Measurements from ENCODE around the gene SLC30A10. TPM values are rescaled to one million over a fixed set of nuclear protein-coding genes. Genes with fewer than 3 reads are reported as not detected.

Gene SLC30A10
- total RNA-seq, 3 donors from 2014 or later: 11.3 to 38.0 (median 34.3) TPM

DNA sequence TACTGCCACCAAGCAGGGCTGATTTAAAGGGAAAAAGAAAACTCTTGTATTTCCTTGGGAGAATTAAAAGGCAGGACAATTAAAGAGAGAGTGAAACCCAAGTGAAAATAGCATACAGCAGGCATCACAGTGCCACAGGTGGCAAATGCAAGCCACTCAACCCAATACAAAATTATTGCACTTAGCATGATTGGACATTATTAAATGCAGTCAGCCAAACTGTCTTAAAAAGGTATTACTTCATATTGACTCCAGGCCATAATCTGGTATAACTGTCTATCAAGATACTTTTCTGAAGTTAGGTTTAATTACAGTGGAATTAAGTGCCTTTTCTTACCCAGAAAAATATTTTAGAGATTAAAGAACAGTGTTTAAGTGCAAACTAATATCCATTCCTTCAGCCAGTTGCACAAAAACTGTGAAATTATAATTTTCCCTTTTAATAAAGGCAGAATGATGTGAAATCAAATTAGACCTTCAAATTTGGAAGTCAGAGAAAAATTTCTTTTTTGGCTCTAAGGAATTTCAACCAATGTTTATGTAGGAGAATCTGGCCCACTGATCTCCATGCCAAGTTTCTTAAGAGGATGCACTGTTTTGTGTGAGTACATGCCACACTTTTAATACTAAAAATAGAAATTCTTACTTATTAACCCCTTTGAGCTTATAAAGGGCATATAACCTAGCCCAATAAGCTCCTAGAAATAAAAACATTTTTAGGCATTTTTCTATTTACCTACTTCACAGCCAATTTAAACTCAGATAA lies 15.2 kb downstream of the SLC30A10 start:
- Histone ChIP-seq H3K4me3 (no peak overlapping the region), H3K36me3 (ENCODE audit: low read depth) (no peaks in the 10 kb centered on the region), H3K4me1 (ENCODE audit: low read depth) (no peaks in the 10 kb centered on the region), H3K9me3 (no peaks in the 10 kb centered on the region)
- intact Hi-C loops (cut with DNase I, micrococcal nuclease): no loop called here
- DNase-seq (no peak), ATAC-seq (no peak)
- TF ChIP-seq, protein P1, sequence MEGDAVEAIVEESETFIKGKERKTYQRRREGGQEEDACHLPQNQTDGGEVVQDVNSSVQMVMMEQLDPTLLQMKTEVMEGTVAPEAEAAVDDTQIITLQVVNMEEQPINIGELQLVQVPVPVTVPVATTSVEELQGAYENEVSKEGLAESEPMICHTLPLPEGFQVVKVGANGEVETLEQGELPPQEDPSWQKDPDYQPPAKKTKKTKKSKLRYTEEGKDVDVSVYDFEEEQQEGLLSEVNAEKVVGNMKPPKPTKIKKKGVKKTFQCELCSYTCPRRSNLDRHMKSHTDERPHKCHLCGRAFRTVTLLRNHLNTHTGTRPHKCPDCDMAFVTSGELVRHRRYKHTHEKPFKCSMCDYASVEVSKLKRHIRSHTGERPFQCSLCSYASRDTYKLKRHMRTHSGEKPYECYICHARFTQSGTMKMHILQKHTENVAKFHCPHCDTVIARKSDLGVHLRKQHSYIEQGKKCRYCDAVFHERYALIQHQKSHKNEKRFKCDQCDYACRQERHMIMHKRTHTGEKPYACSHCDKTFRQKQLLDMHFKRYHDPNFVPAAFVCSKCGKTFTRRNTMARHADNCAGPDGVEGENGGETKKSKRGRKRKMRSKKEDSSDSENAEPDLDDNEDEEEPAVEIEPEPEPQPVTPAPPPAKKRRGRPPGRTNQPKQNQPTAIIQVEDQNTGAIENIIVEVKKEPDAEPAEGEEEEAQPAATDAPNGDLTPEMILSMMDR (IDR thresholded peaks at IDR 0.05): no peak

DNA sequence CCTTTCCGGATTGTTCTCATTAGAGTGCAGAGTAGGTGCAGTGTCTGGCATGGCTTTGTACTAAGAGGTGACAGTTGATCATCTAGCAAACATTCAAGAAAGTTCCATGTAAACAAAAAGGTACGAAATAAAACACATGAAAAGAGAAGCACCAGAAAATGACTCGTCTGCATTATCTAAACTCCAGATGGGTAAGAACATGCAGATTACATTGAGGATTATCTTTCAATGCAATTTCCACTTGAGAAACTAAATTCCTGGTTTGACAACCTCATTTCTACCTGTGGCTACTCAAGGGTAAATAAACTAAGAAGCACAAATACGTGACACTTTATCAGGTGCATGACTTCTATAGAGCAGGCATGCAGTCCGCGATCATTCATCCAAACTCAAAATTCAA lies 17.6 kb downstream of the SLC30A10 start:
- H3K9me3 ChIP-seq: no peaks in the 10 kb centered on the region
- no peaks in the 10 kb centered on the region for H3K4me1 ChIP-seq (ENCODE audit: low read depth)
- DNase-seq: no peak
- no peak overlapping the region for H3K4me3 ChIP-seq
- ATAC-seq: no peak
- no peaks in the 10 kb centered on the region for H3K36me3 ChIP-seq (ENCODE audit: low read depth)
- TF ChIP-seq, protein P1 (IDR thresholded peaks at IDR 0.05): no peak
- intact Hi-C loops (cut with DNase I, micrococcal nuclease): no loop called here

DNA sequence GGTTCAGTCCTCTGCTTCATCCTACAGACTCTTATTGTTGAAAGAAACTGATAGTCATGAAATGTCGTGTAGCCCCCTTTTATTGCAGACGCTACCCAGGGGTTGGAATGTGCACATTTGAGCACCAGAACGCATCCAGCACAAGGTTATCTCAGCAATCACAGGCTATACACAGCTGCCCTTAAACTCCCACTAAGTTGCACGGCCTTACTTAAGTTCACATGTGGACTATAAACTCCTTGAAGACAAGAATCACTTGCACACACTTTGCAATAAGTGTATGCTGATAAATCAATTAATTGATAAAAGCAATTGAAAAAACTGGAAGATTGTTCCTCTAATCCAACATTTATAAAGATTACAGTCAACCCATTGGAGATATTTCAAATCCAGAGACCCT lies 18.9 kb downstream of the SLC30A10 start:
- intact Hi-C loops (cut with DNase I, micrococcal nuclease): no loop called here
- DNase-seq: no peak
- no peak overlapping the region for H3K4me3 ChIP-seq
- TF ChIP-seq, protein P1 (IDR thresholded peaks at IDR 0.05): no peak
- no peaks in the 10 kb centered on the region for H3K9me3 ChIP-seq
- H3K4me1 ChIP-seq (ENCODE audit: low read depth): no peaks in the 10 kb centered on the region
- no peak for ATAC-seq
- H3K36me3 ChIP-seq (ENCODE audit: low read depth): no peaks in the 10 kb centered on the region

DNA sequence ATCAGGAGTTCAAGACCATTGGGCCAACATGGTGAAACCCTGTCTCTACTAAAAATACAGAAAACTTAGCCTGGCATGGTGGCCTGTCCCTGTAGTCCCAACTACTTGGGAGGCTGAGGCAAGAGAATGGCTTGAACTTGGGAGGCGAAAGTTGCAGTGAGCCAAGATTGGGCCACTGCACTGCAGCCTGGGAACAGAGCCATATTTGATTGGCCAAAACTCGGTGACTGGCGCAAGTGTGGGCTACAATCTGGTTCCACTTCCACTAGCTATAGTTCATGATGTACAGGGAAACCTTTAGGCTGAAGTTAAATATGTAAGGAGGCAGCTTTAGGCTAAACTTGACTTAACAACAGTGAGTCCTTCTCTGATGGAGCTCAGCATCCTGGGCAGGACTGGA lies 20.2 kb downstream of the SLC30A10 start:
- Histone ChIP-seq H3K4me3 (no peak overlapping the region), H3K4me1 (ENCODE audit: low read depth) (no peaks in the 10 kb centered on the region), H3K36me3 (ENCODE audit: low read depth) (no peaks in the 10 kb centered on the region), H3K9me3 (no peaks in the 10 kb centered on the region)
- TF ChIP-seq, protein P1 (IDR thresholded peaks at IDR 0.05): no peak
- DNase-seq (no peak), ATAC-seq (no peak)
- intact Hi-C loops (cut with DNase I, micrococcal nuclease): no loop called here

DNA sequence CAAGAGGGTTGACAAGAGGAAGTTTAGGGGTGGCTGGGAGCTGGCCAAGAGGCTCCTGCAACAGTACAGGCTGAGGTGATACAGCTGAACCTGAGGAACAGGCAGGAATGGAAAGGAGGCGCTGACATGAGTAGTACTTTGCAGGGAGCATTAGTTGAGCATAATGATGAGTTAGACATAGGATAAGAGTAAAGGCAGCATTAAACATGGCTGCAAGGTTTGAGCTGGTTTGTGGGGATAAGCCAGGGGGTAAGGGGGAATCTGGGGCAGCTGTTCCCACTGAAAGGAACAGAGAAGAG lies 20.6 kb downstream of the SLC30A10 start:
- DNase-seq (no peak), ATAC-seq (no peak)
- no peaks in the 10 kb centered on the region for H3K36me3 ChIP-seq (ENCODE audit: low read depth)
- H3K4me1 ChIP-seq (ENCODE audit: low read depth): no peaks in the 10 kb centered on the region
- H3K9me3 ChIP-seq: no peaks in the 10 kb centered on the region
- TF ChIP-seq, protein P1 (IDR thresholded peaks at IDR 0.05): no peak
- intact Hi-C loops (cut with DNase I, micrococcal nuclease): no loop called here
- H3K4me3 ChIP-seq: no peak overlapping the region

All from mucosa of descending colon (tissue), 3 donors.